ENCODE data around the gene JMJD7. TPM values are rescaled to one million over a fixed set of nuclear protein-coding genes. Genes with fewer than 3 reads are reported as not detected.

JMJD7 gene
- total RNA-seq, 6 donors from 2014 or later: 14.4 to 41.5 (median 31.2) TPM

DNA sequence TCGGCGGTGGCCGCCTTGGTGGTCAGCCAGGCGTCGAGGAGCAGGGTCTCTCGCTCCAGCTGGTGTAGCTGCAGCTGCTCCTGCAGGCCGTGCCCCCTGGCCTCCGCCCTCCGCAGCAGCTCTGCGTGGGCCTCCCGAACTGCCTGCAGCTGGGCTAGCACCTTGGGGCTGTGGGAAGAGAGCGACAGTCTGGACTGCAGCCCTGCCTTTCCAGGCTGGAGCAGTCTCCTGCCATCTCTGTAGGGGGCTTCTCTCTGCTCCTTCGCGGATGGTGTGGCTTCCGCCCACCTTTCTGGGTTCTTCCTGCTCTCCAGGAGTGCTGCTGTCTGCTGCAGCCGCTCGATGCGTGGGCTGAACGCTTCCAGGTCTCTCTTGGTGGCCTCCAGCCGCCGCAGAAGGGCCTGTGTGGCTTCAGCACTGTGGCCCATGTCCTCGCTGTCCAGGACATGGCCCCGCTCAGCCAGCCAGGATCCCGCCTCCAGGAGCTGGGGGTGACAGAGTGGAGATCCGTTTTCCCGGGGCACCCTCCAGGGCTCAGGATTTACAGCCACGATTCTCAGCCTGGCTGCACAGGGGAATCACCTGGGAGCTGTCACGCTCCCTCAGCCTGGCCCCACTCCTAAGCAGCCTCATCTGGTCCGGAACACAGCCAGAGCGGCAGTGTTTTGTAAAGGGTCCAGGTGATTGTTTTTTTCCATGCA is 27.5 kb downstream of the JMJD7 start:
- H3K9me3 ChIP-seq: no peaks in the 10 kb centered on the region
- H3K27ac ChIP-seq: no peak overlapping the region
- no peak overlapping the region for H3K4me3 ChIP-seq
- no peaks in the 10 kb centered on the region for H3K27me3 ChIP-seq
- H3K36me3 ChIP-seq: no peaks in the 10 kb centered on the region
- TF ChIP-seq POLR2AphosphoS5 (IDR thresholded peaks at IDR 0.05) (no peak), POLR2A (IDR thresholded peaks at IDR 0.05) (no peak), EP300 (IDR thresholded peaks at IDR 0.05) (no peak)
- TF ChIP-seq, protein P1, sequence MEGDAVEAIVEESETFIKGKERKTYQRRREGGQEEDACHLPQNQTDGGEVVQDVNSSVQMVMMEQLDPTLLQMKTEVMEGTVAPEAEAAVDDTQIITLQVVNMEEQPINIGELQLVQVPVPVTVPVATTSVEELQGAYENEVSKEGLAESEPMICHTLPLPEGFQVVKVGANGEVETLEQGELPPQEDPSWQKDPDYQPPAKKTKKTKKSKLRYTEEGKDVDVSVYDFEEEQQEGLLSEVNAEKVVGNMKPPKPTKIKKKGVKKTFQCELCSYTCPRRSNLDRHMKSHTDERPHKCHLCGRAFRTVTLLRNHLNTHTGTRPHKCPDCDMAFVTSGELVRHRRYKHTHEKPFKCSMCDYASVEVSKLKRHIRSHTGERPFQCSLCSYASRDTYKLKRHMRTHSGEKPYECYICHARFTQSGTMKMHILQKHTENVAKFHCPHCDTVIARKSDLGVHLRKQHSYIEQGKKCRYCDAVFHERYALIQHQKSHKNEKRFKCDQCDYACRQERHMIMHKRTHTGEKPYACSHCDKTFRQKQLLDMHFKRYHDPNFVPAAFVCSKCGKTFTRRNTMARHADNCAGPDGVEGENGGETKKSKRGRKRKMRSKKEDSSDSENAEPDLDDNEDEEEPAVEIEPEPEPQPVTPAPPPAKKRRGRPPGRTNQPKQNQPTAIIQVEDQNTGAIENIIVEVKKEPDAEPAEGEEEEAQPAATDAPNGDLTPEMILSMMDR (IDR thresholded peaks at IDR 0.05): no peak
- 82 to 92% methylated on average over 10 to 24 of the region's 30 CpGs for WGBS, 2 donors
- DNase-seq: peak in 1 of 2 donors; percentile 76
- ATAC-seq (ENCODE audit: low FRiP score in 2 of 2): no peak
- H3K4me1 ChIP-seq: peaks cover 6 to 31% (median 19%) of the 10 kb centered on the region in 4 donors

GRCh38 chr15:41856262-41856661 is 28.4 kb downstream of the JMJD7 start:
- DNase-seq (peak in 1 of 2 donors; percentile 79), ATAC-seq (ENCODE audit: low FRiP score in 2 of 2) (no peak)
- H3K27ac ChIP-seq: no peak overlapping the region
- no peak overlapping the region for H3K4me3 ChIP-seq
- no peaks in the 10 kb centered on the region for H3K9me3 ChIP-seq
- TF ChIP-seq EP300 (IDR thresholded peaks at IDR 0.05) (no peak), POLR2A (IDR thresholded peaks at IDR 0.05) (no peak), POLR2AphosphoS5 (IDR thresholded peaks at IDR 0.05) (no peak)
- TF ChIP-seq, protein P1 (IDR thresholded peaks at IDR 0.05): no peak
- H3K4me1 ChIP-seq: peaks cover 0 to 25% (median 13%) of the 10 kb centered on the region in 4 donors
- no peaks in the 10 kb centered on the region for H3K27me3 ChIP-seq
- WGBS, 2 donors: 85 to 91% methylated on average over 2 to 17 of the region's 17 CpGs
- H3K36me3 ChIP-seq: no peaks in the 10 kb centered on the region

DNA sequence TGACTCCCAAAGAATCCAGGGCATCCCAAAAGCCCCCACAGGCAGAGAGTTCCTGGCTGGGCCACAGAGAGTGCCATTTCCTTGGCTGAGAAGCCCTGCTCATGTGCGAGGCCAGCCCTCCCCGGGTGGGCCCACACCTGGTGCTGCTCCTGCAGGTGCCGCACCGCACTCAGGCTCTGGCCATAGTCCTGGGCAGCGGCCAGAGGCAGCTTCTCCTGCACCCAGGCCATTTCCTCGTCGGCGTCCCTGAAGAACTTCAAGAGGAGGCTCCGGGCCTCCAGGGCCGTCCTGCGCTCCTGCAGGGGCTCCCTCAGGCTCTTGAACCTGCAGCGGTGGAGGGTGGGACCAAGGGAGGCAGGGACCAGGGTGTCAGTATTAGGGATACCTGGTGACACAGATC is 28.8 kb downstream of the JMJD7 start:
- H3K27ac ChIP-seq: no peak overlapping the region
- ATAC-seq (ENCODE audit: low FRiP score in 2 of 2) (no peak), DNase-seq (peak in 1 of 2 donors; percentile 62)
- peaks cover 0 to 20% (median 11%) of the 10 kb centered on the region in 4 donors for H3K4me1 ChIP-seq
- TF ChIP-seq, protein P1 (IDR thresholded peaks at IDR 0.05): no peak
- TF ChIP-seq EP300 (IDR thresholded peaks at IDR 0.05): no peak
- no peak for TF ChIP-seq POLR2AphosphoS5 (IDR thresholded peaks at IDR 0.05)
- TF ChIP-seq POLR2A (IDR thresholded peaks at IDR 0.05): no peak
- 94 to 100% methylated on average over 1 to 9 of the region's 12 CpGs for WGBS, 2 donors
- H3K27me3 ChIP-seq: no peaks in the 10 kb centered on the region
- no peaks in the 10 kb centered on the region for H3K9me3 ChIP-seq
- no peak overlapping the region for H3K4me3 ChIP-seq
- no peaks in the 10 kb centered on the region for H3K36me3 ChIP-seq

DNA sequence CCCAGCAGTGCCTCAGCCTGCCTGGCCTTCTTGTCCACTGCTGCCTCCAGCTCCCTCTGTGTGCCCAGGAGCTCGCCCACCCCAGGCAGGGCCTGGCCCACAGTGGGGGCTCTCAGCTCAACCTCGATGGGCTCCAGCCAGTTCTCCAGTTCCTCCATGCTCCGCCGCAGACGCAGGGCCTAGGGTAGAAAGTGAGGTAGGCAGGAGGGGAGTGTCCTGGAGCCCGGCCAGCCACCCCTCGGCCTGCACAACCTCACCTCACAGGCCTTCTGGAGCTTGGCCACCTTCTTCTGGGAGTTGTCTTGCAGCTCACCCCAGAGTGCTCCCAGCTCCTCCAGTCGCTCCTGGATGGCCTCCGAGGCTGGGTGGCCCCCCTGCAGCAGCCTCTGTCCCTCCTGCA is 29.4 kb downstream of the JMJD7 start:
- DNase-seq: peak in 1 of 2 donors; percentile 76
- peaks cover 0 to 14% (median 8%) of the 10 kb centered on the region in 4 donors for H3K4me1 ChIP-seq
- no peak for ATAC-seq (ENCODE audit: low FRiP score in 2 of 2)
- TF ChIP-seq, protein P1 (IDR thresholded peaks at IDR 0.05): no peak
- no peak overlapping the region for H3K27ac ChIP-seq
- H3K36me3 ChIP-seq: no peaks in the 10 kb centered on the region
- no peak overlapping the region for H3K4me3 ChIP-seq
- no peaks in the 10 kb centered on the region for H3K9me3 ChIP-seq
- H3K27me3 ChIP-seq: no peaks in the 10 kb centered on the region
- 89 to 91% methylated on average over 7 to 9 of the region's 9 CpGs for WGBS, 2 donors

GRCh38 chr15:41858756-41859155 is 30.9 kb downstream of the JMJD7 start:
- TF ChIP-seq EP300 (IDR thresholded peaks at IDR 0.05) (no peak), POLR2AphosphoS5 (IDR thresholded peaks at IDR 0.05) (no peak), POLR2A (IDR thresholded peaks at IDR 0.05) (no peak)
- TF ChIP-seq, protein P1 (IDR thresholded peaks at IDR 0.05): no peak
- Histone ChIP-seq H3K9me3 (no peaks in the 10 kb centered on the region), H3K27me3 (no peaks in the 10 kb centered on the region), H3K4me1 (peaks cover 0 to 6% (median 2%) of the 10 kb centered on the region in 4 donors), H3K27ac (no peak overlapping the region), H3K36me3 (no peaks in the 10 kb centered on the region), H3K4me3 (no peak overlapping the region)
- DNase-seq (peak in 1 of 2 donors; percentile 55), ATAC-seq (ENCODE audit: low FRiP score in 2 of 2) (no peak)
- 97% methylated on average over 4 to 14 of the region's 15 CpGs for WGBS, 2 donors
